HG03045 (cell line): ENCODE data around the gene CTBP2.
"Not testable (repeated sequence)": the region's sequence is repeated elsewhere in the genome, so short reads cannot be mapped to it uniquely, and the experiment has no call there.

Source experiments
- ATAC-seq: cut with Tn5 transposase; IDR thresholded peaks from one replicate; pipeline ENCODE4 v1.9.1; 2021; ENCODE audit warnings: mild to moderate bottlenecking, moderate library complexity; ENCODE audit not compliant: unreplicated experiment

Gene CTBP2

DNA sequence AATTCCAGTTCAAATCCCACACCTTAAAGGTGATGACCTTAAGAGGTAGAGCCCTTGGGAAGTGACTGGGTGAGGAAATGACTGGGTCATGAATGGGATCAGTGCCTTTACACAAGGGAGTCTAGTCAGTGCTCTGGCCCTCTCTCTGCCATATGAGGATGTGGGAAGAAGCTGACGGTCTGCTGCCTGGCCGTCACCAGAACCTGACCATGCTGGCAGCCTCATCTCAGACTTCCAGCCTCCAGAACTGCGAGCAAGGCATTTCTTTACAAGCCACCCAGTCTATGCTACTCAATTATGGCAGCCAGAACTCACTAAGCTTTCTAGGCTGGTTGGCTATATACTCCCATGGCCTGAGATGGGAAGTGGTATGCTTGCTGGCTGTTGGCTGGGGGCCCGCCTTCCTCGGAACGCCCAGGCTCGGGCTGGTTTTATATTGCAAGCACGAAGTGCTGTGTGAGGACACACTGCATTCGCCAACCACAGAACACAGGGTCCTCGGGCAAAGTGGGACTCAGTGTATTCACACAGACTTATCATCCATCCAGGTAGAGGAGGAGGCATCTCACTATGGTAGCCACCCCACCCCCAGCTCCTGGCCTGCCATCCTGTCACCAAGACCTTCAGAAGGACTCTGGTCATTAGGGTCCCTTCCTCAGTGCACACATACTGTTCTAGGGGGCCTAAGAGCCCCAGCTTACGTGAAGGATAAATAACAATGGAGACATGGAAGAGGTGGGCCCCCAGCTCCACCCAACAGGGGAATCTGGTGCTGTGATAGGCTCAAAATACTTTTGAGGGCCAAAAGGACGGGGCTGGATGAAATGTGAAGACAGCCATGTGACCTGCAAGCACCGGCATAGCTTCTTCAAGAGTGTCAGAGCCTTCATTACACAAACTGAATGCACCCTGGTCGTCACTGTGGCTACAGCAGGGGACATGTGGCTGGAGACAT is 169.4 kb downstream of the CTBP2 start:
- no peak for ATAC-seq

DNA sequence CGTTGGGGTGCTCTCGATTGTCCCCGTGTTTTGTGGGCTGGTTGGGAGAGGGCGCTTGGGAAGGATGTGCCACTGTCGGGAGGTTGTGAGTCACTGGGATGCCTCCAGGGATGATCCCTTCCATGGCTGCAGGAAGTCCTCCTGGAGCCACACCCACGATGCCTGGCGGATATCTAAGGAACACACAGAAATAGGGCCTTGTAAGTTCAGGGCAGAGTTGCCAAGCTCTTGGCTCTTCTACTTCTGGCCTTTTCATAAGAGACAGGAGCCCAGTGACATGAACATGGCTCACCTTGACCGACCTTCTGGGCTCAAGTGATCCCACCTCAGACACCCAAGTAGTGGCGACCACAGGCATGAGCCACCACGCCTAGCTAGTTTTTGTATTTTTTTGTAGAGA is 170.8 kb downstream of the CTBP2 start:
- no peak for ATAC-seq

DNA sequence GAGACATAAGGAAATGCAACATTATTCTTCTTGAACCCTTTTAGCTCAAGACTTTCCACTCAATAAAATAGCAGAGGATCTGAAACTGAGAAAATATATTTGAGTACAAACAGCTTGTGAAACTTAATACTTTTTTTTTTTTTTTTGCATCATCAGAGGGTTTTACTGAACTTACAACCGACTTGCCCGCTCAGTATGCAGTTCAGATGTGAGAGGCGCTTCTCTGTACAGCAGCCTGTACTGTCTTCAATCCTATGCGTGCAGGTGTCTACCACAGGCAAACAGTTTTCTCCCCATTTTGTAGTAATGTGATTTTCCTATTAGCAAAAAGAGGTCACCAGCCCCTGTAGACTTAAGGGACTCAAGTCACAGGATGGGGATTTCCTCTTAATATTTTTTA is 171.6 kb downstream of the CTBP2 start:
- ATAC-seq, result not testable (repeated sequence)

DNA sequence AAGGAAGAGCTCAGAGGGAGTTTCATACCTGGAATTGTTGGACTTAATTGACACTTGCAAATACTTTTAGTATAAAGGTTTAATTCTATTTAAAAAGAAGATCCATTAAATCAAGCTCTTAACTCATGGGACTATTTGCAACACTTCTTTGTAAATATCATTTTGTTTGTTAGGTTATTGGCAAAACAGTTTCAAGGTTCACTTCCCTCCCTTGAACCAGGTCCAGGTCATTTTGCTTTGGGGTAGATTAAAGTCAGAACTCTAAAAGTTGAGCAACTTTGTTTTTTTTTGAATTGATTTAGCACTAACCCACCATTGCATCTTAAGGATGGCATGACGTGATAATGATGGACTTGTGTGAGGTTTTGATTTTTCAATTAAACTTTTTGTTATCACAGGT is 172.6 kb downstream of the CTBP2 start:
- ATAC-seq, result no peak

DNA sequence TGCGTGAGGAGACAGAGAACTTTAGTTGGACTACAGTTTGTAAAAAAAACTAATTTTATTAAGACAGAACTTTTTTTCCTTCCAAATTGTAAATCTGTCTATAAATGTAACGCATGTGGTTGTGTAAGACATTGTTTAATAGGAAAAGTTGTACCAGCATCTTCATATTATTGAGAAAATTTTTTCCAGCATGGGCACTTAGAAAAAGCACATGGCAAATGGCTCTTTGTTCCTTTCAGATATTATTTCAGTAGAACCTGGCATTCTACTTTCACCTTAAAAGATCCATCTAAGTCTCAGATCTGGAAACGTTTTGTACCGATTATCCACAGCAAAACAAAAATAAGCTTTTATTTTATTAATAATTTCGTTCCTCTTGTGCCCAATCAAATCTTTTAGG is 175.2 kb downstream of the CTBP2 start:
- no peak for ATAC-seq

DNA sequence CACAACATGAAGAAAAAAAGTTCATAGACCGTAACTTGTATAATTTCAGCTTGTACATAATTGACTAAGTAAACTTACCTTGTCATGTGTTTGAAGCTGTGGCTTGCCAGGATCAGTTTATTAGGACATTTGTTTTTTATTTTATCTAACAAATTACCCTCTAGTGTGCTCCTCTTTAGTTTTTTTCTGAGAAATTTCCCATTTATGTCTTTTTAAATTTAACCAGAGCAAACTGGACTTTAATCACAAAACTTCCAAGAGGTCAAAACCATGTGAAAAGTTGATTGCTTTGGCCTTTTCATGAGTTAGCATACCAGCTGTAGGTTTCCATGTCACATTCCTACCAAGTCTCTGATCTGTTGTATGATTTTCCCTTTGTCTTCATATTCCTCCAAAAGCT is 176.0 kb downstream of the CTBP2 start:
- no peak for ATAC-seq

DNA sequence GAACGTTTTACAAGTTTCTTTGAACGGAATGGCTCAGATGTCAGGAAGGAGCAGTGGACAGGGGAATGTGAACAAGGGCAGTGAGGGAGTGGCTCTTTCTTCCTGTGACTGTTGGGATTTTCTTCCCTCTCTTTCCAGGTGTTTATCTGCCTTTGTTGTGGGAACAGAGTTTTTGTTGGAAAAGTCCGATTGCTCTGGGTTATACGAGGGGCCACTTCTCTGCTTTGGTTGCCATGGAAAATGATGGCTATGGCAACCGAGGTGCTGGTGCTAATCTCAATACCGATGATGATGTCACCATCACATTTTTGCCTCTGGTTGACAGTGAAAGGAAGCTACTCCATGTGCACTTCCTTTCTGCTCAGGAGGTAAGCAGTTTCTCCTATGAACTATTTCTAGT is 177.0 kb downstream of the CTBP2 start:
- ATAC-seq, result no peak

DNA sequence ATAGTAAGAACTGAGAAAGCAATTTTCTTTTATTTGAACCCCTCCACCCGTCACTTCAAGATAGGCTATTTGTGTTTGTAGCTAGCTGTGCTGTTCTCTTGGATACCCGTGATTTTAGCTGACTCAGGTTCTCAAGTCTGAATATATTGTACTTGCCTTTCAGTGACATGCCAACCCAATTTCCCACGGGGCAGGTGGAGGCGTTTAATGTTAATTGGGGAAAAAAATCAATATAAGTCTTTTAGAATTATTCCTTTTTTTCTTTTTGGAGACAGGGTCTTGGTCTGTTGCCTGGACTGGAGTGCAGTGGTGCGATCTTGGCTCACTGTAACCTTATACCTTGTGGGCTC is 182.0 kb downstream of the CTBP2 start:
- ATAC-seq, result no peak

DNA sequence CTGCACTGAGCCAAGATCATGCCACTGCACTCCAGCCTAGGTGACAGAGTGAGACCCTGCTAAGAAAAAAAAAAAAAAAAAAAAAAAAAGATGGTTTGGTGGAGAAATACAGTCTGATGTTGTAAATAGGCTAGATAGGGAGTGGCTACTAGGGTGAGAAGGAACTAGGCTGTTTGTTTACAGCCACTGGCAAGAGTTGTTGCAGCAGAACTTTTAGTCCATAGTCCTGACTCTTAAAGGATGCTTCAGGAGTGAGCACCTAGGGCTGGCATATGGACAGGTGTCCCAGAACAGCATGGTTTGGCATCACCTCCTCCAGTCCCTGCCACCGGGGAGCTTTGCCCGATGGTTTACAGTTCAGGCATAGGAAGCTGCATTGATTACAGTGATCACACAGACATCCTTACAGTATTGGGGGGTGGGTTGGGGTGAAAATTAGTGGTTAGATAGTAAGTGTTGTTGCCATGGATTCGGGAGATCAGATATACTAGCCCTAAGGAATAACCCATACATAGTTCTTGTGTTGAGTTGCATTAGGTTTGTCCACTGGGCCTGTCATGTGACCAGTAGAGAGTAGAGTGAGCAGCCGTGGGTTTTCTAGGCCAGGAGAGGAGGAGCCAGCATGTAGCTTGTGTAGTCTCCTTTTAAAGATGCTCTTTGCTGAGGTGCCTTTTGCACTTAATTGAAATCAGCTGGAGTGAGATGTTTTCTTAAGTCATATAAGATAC is 182.6 kb downstream of the CTBP2 start:
- no peak for ATAC-seq

DNA sequence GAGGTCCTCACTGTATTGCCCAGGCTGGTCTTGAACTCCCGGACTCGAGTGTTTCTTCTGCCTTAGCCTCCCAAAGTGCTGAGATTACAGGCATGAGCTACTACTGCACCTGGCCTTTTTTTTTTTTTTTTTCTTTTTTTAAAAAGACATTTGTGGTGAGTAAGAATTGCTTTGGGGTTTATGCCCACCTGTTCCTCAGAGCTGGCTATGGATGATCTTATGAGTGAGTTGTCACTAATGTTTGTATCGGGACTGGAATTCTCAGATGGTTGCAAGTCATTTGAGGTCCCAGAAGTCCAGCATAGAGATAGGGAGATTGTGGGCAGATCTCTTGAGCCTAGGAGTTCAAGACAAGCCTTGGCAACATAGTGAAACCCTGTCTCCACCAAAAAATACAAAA is 183.2 kb downstream of the CTBP2 start:
- ATAC-seq, result no peak

DNA sequence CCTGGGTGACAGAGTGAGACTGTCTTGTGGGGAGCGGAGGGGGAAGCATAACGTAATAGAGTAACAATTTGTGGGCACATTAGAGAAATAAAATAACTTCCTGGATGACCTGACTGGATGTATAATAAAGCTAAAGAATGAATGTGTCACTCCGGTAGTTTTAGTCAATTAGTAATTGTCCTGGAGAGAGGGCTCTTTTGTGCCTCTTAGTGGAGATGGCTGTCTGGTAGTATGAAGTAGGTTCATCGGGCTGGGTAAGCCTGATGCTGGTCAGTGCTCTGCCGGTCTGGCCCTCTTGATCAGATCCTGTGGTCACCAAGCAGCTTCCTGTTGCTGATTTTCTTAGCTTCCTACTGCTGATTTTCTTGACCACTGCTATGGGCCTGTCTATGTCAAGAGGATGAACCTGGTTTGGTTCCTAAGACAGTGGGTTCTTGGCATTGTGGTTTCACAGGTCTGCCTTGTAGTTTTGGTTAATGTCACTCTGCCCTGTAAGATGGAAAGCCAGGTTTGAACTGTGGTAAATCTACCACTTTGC is 184.3 kb downstream of the CTBP2 start:
- no peak for ATAC-seq

DNA sequence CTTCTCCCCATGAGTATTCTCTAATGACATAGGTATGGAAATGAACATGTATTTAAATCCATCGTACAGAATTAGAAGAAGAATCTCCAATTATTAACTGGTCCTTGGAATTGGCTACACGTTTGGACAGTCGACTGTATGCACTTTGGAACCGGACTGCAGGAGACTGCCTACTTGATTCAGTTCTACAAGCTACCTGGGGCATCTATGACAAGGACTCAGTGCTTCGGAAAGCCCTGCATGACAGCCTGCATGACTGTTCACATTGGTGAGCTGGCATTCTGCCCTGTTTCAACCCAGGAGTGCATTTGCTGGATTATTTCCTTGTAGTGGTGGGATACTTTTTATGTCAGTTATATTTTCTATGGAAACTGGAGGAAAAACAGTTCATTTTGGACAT is 186.2 kb downstream of the CTBP2 start:
- ATAC-seq, result no peak

DNA sequence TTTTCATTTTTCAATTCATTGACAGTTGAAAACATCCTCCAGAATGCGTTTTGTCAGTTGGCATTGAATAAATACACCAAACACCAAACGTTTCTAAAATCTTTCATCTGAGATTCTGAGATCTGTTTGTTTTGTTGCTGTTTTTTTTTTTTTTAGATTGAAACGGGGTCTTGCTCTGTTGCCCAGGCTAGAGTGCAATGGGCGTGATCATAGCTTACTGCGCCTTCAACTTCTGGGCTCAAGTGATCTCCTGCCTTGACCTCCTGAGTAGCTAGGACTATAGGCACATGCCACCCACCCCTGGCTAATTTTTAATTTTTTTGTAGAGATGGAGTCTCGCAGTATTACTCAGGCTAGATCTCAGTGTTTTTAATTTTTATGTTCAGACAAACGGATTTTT is 187.7 kb downstream of the CTBP2 start:
- no peak for ATAC-seq

DNA sequence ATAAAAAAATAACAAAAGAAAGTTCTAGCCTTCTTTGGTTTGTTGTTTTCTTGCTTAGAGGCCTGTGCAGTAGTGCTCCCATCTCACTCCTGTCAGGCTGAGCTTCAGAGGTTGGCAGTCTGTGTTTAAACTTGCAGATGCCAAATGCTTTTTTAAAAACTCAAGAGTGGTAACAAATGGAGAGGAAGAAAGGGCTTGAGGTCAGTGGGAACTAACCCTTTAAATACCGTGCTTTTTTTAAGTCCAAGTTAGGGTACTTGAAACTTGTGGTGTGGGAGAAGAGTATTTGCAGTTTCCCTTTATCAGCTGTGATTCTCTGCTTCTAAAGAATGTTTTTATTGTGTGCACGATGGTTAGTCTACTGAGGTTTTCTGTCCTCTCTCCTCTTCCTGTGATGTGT is 189.1 kb downstream of the CTBP2 start:
- no peak for ATAC-seq

DNA sequence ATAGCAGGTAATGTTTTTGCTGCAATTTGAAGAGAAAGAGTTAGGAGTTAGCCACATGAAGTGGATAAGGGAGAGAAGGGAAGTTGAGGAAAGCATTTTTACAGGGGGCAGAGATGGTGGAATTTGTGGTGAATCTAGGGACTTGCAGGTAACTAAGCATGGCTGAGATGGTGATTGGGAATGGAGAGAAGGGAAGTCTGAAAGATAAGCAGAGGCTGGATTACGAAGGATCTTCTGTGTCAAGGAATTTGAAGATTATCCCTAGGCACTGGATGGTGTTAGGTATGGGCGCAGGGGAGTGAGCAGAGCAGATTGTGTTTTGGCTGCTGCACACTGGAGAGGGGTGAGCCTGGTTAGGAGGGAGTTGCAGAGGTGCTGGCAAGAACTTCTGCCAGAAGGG is 193.1 kb downstream of the CTBP2 start:
- no peak for ATAC-seq

DNA sequence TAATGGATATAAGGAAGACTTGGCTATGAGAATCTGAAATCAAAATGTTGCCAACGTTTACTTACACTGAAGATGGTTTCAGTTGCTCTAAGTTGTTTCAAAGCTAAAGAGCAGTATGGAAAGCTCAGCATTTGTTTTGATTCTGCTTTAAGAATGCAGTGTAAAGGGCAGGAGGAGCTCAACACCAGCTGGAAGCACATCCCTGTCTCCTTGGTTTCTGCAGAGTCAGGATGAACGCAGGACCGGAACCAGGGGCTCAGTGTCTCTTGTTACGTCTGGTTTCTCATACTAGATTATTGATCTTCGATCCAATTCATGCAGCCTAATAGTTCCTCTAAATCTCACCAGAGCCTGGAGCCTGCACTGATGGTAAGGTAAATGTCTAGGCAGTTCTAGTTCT is 194.4 kb downstream of the CTBP2 start:
- no peak for ATAC-seq

DNA sequence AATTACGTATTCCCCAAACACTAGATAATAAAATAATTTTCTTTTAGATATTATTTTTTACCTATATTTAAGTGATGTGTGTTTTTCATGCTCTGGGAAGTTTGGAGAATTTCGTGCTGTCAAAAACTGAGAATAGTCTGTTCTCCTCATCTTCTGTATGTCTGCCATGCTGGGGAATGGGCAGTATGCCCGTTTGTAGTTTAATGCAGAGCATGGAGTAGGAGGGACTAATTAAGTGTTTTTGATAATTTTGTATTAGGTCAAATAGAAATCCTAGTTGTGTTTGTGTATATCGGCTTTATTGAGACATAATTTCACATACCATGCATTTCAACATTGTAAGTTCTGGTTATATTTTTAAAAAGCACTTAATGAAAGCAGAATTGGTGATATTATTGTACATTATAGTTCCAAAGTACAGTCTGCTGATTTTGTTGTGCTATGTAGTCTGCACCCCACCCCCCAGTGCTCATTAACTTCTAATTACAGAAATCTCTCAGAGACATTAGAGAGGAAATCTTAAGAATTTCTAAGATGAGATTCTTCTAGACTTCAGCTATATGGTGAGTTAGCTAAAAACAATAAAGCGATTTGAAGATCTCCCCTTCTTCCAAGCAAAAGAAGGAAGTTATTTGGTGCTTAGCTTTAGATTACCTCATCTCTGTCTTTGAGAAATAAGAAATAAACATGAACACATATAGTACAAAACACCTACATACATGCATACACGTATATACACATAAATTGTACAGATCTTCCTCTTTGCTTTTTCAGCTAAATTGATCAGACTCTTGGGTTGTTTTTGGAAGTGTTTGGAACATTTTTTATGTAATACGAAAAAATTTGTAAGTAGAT is 196.3 kb downstream of the CTBP2 start:
- ATAC-seq, result no peak

DNA sequence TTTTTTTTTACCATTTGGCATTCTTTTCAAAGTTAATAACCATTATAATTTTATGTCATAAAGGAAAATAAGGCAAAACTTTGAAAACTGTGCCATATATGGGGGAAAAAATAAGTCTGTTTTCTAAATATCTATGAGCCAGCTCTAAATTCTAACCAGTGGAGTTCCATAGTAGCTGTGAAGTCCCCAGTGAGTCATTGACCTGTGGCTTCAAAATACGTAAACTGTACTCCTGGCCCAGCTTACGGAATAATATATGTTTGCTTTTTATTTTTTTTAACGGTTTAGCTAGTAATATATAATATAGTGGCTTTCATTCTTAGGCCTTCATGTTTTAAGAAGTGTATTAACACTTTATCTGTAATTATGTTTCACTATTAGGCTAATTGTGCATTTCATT is 197.9 kb downstream of the CTBP2 start:
- no peak for ATAC-seq

DNA sequence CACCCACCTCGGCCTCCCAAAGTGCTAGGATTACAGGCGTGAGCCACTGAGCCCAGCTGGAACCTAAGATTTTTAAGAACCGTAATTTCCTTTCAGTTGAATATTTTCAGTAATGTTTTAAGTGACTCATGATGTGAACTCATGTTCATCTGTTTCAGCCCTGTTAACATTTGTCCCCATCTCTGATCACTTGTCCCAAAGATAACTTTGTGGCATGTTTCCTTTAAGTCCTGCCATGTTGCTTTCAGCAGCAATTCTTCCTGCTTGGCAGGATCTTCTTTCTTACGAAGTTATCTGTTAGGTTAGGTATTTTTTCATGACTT is 199.2 kb downstream of the CTBP2 start:
- no peak for ATAC-seq

DNA sequence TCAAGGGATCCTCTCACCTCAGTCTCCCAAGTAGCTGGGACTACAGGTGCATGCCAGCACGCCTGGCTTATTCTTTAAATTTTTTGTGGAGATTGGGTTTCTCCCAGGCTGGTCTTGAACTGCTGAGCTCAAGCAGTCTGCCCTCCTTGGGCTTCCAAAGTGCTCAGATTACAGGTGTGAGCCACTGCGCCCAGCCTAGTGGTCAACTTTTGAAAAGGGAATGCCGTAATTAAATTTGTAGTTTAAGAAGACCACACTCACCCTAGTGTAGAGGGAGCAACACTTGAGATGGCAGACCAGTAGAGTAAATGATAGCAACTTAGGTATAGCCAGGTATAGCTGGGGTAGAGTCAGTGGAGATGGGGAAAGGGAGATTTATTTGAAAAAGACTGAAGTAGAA is 200.8 kb downstream of the CTBP2 start:
- no peak for ATAC-seq

DNA sequence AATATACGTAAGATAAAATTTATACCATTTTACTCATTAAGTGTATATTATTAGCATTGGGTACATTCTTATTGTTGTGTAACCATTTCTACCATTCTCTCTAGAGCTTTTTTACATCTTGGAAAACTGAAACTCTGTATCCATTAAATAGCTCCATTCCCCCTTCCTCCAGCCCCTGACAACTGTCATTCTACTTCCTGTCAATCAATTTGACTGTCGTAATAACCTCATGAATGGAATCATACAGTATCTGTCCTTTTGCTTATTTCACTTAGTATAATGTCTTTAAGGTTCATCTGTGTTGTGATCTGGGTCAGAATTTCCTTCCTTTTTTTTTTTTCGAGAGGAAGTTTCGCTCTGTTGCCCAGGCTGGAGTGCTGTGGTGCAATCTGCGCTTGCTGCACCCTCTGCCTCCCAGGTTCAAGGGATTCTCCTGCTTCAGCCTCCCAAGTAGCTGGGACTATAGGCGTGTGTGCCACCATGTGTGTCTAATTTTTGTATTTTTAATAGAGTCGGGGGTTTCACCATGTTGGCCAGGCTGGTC is 202.9 kb downstream of the CTBP2 start:
- ATAC-seq, result no peak
